GM21529 (cell line): Measurements from ENCODE around the gene CLN5.
A peak's percentile ranks its signal among the peaks of the same experiment; 100 is the strongest.
"Not testable (repeated sequence)": the region's sequence is repeated elsewhere in the genome, so short reads cannot be mapped to it uniquely, and the experiment has no call there.

Experiments
- ATAC-seq: cut with Tn5 transposase; IDR thresholded peaks from one replicate; pipeline ENCODE4 v1.9.1; 2021; ENCODE audit not compliant: unreplicated experiment

The CLN5 gene

GRCh38 chr13:76974618-76974975, 17.3 kb upstream of the CLN5 start:
- no peak for ATAC-seq

- ATAC-seq, result no peak
These were observed 16.0 kb upstream of the CLN5 start for GRCh38 chr13:76975863-76976262.

GRCh38 chr13:76976490-76976889, 15.4 kb upstream of the CLN5 start:
- ATAC-seq, result no peak

- ATAC-seq, result no peak
These were observed 15.0 kb upstream of the CLN5 start for GRCh38 chr13:76976929-76977328.

GRCh38 chr13:76980075-76980718, 11.7 kb upstream of the CLN5 start:
- peak; percentile 100 for ATAC-seq

- ATAC-seq, result no peak
These were observed 9.8 kb upstream of the CLN5 start for GRCh38 chr13:76982061-76982460.

- ATAC-seq, result no peak
These were observed 8.2 kb upstream of the CLN5 start for GRCh38 chr13:76983676-76984075.

- peak; percentile 55 for ATAC-seq
These were observed 467 bp upstream of the CLN5 start for GRCh38 chr13:76991432-76991795.

GRCh38 chr13:76992548-76993001, 694 bp downstream of the CLN5 start:
- peak; percentile 18 for ATAC-seq

GRCh38 chr13:76993021-76993420, 1.1 kb downstream of the CLN5 start:
- ATAC-seq, result no peak

GRCh38 chr13:76993473-76993872, 1.6 kb downstream of the CLN5 start:
- ATAC-seq, result no peak

GRCh38 chr13:76994281-76994680, 2.4 kb downstream of the CLN5 start:
- ATAC-seq, result no peak

GRCh38 chr13:77000475-77000874, 8.6 kb downstream of the CLN5 start:
- no peak for ATAC-seq

GRCh38 chr13:77001540-77001939, 9.7 kb downstream of the CLN5 start:
- ATAC-seq, result no peak

GRCh38 chr13:77001963-77002587, 10.2 kb downstream of the CLN5 start:
- ATAC-seq, result no peak

GRCh38 chr13:77002590-77003190, 10.8 kb downstream of the CLN5 start:
- no peak for ATAC-seq

- ATAC-seq, result peak; percentile 50
These were observed 16.5 kb downstream of the CLN5 start for GRCh38 chr13:77008337-77008736.

- ATAC-seq, result peak; percentile 60
These were observed 17.1 kb downstream of the CLN5 start for GRCh38 chr13:77009011-77009410.

GRCh38 chr13:77009719-77010118, 17.8 kb downstream of the CLN5 start:
- ATAC-seq, result not testable (repeated sequence)

- no peak for ATAC-seq
These were observed 22.1 kb downstream of the CLN5 start for GRCh38 chr13:77013853-77014542.

- ATAC-seq, result no peak
These were observed 23.2 kb downstream of the CLN5 start for GRCh38 chr13:77014906-77015685.
